H1 (cell line): Measurements from ENCODE around the gene NPHP3. TPM values are rescaled to one million over a fixed set of nuclear protein-coding genes. Genes with fewer than 3 reads are reported as not detected.

Experiments
- CTCF ChIA-PET: fragments of 300-600 bp; sonication (Branson Sonifier 250); formaldehyde crosslinking; loops from one replicate; lab custom pipeline; 2021; ENCODE audit not compliant: partially characterized antibody; lab: Charles Lee
- POLR2A ChIA-PET: fragments of 300-600 bp; sonication (Branson Sonifier 250); formaldehyde crosslinking; loops from one replicate; lab custom pipeline; 2021; ENCODE audit warnings: inconsistent platforms; ENCODE audit not compliant: partially characterized antibody; lab: Charles Lee
- DNase-seq, 2 experiments: peaks; one replicate each; pipeline versions ENCODE4 v3.0.0 to v3.0.0-alpha.2; 2010 to 2022; ENCODE audit warnings: low spot score in 2 of 2, low read depth in 1 of 2, mixed read lengths in 1 of 2
- FAIRE-seq: peaks from 2 replicates; lab custom pipeline; 2011; peaks lifted over from hg19 to GRCh38; lab: Jason Lieb, UNC
- H2AFZ ChIP-seq: 2 replicates; pipeline ENCODE4 v1.8.1; 2012; ENCODE audit warnings: low read length, inconsistent platforms
- H2AK5ac ChIP-seq: 2 replicates; pipeline ENCODE4 v1.6.1; 2013; ENCODE audit warnings: low read depth, low read length
- H2BK120ac ChIP-seq: replicated peaks from 2 replicates; pipeline ENCODE3; 2013; ENCODE audit warnings: low read depth, low read length, inconsistent platforms
- H2BK12ac ChIP-seq: 2 replicates; pipeline ENCODE4 v1.6.1; 2013; ENCODE audit warnings: low read depth, low read length
- H2BK15ac ChIP-seq: 2 replicates; pipeline ENCODE4 v1.6.1; 2013; ENCODE audit warnings: low read length
- H2BK20ac ChIP-seq: 2 replicates; pipeline ENCODE4 v1.6.1; 2013; ENCODE audit warnings: low read length
- H2BK5ac ChIP-seq: 2 replicates; pipeline ENCODE4 v1.6.1; 2013; ENCODE audit warnings: low read depth, low read length
- H3K14ac ChIP-seq: 2 replicates; pipeline ENCODE4 v1.6.1; 2013; ENCODE audit warnings: inconsistent platforms; ENCODE audit not compliant: insufficient read length
- H3K18ac ChIP-seq: 2 replicates; pipeline ENCODE4 v1.6.1; 2013; ENCODE audit warnings: low read length; ENCODE audit errors: extremely low read depth
- H3K23ac ChIP-seq: 2 replicates; pipeline ENCODE4 v1.6.1; 2013; ENCODE audit warnings: inconsistent platforms; ENCODE audit not compliant: insufficient read length
- H3K23me2 ChIP-seq: 2 replicates; pipeline ENCODE4 v1.6.1; 2013; ENCODE audit warnings: low read depth, low read length
- H3K27ac ChIP-seq: 2 replicates; pipeline ENCODE4 v1.6.1; 2011; ENCODE audit warnings: low read depth, low read length, inconsistent platforms
- H3K27me3 ChIP-seq, 4 experiments: replicated peaks in 1 of 4; 1 replicate in 1 of 4; 2 replicates in 3 of 4; pipeline versions ENCODE4 v1.6.1 to v1.8.1; 2011 to 2013; ENCODE audit warnings: low read length in 3 of 4, mild to moderate bottlenecking in 3 of 4, inconsistent platforms in 2 of 4, mixed read lengths in 2 of 4, moderate library complexity in 1 of 4; ENCODE audit not compliant: control insufficient read depth in 3 of 4, insufficient read depth in 3 of 4; ENCODE audit errors: extremely low read depth in 1 of 4
- H3K36me3 ChIP-seq, 4 experiments: 2 replicates each; pipeline versions ENCODE4 v1.6.1 to v1.8.1; 2011 to 2013; ENCODE audit warnings: mild to moderate bottlenecking in 4 of 4, low read length in 3 of 4, moderate library complexity in 2 of 4, control low read depth in 1 of 4, inconsistent platforms in 1 of 4; ENCODE audit not compliant: insufficient read depth in 4 of 4, control insufficient read depth in 2 of 4
- H3K4ac ChIP-seq: replicated peaks from 2 replicates; pipeline ENCODE3; 2013; ENCODE audit warnings: low read length, low read depth, mixed read lengths, inconsistent platforms; ENCODE audit not compliant: insufficient read length
- H3K4me1 ChIP-seq, 4 experiments: replicated peaks in 1 of 4; 1 replicate in 1 of 4; 2 replicates in 3 of 4; pipeline versions ENCODE4 v1.6.1 to v1.8.1; 2011 to 2013; ENCODE audit warnings: low read length in 3 of 4, inconsistent platforms in 2 of 4, mixed read lengths in 1 of 4; ENCODE audit not compliant: insufficient read depth in 4 of 4, control insufficient read depth in 3 of 4
- H3K4me2 ChIP-seq, 2 experiments: 2 replicates each; pipeline versions ENCODE4 v1.6.1 to v1.8.1; 2011 to 2013; ENCODE audit warnings: low read depth in 2 of 2, low read length in 2 of 2, control low read depth in 1 of 2, inconsistent platforms in 1 of 2, mild to moderate bottlenecking in 1 of 2; ENCODE audit not compliant: insufficient read depth in 1 of 2
- H3K4me3 ChIP-seq, 4 experiments: fragments of 200-600, 300-600 bp in 1 of 4; sonication (generic), shearing (Covaris generic), sonication (Bioruptor Twin) in 1 of 4; 2 replicates each; pipeline versions ENCODE4 v1.5.1 to v1.8.1; 2011 to 2016; ENCODE audit warnings: low read length in 4 of 4, low read depth in 3 of 4, control low read depth in 2 of 4, inconsistent platforms in 2 of 4, mild to moderate bottlenecking in 2 of 4, mixed read lengths in 1 of 4, moderate library complexity in 1 of 4; ENCODE audit not compliant: insufficient read depth in 2 of 4; ENCODE audit errors: extremely low read depth in 1 of 4
- H3K56ac ChIP-seq: replicated peaks from 2 replicates; pipeline ENCODE3; 2013; ENCODE audit warnings: low read depth, mild to moderate bottlenecking, mixed read lengths, low read length, inconsistent platforms; ENCODE audit not compliant: insufficient read length
- H3K79me1 ChIP-seq: 2 replicates; pipeline ENCODE4 v1.6.1; 2013; ENCODE audit warnings: low read depth, low read length, control low read depth
- H3K79me2 ChIP-seq, 2 experiments: 2 replicates each; pipeline versions ENCODE4 v1.6.1 to v1.8.1; 2012 to 2013; ENCODE audit warnings: low read length in 2 of 2, mild to moderate bottlenecking in 2 of 2, inconsistent platforms in 1 of 2; ENCODE audit not compliant: insufficient read depth in 2 of 2, control insufficient read depth in 1 of 2
- H3K9ac ChIP-seq, 4 experiments: replicated peaks in 1 of 4; 1 replicate in 1 of 4; 2 replicates in 3 of 4; pipeline versions ENCODE4 v1.6.1 to v1.8.1; 2011 to 2013; ENCODE audit warnings: low read depth in 3 of 4, low read length in 3 of 4, control low read depth in 2 of 4, mild to moderate bottlenecking in 2 of 4, moderate library complexity in 2 of 4, inconsistent platforms in 1 of 4; ENCODE audit errors: extremely low read depth in 1 of 4
- H3K9me3 ChIP-seq, 2 experiments: 2 replicates each; pipeline versions ENCODE4 v1.6.1 to v1.8.1; 2012 to 2013; ENCODE audit warnings: mild to moderate bottlenecking in 2 of 2, moderate library complexity in 2 of 2, control low read depth in 1 of 2, inconsistent platforms in 1 of 2, low read depth in 1 of 2, low read length in 1 of 2, mixed read lengths in 1 of 2; ENCODE audit not compliant: insufficient read depth in 2 of 2
- H4K20me1 ChIP-seq, 2 experiments: replicated peaks in 1 of 2; 2 replicates each; pipeline versions ENCODE3 to v1.8.1; 2011 to 2013; ENCODE audit warnings: inconsistent platforms in 2 of 2, low read length in 2 of 2, mild to moderate bottlenecking in 1 of 2; ENCODE audit not compliant: insufficient read depth in 2 of 2, control insufficient read depth in 1 of 2
- H4K5ac ChIP-seq: 2 replicates; pipeline ENCODE4 v1.6.1; 2013; ENCODE audit warnings: low read length, low read depth, mixed read lengths, inconsistent platforms; ENCODE audit not compliant: insufficient read length
- H4K8ac ChIP-seq: 2 replicates; pipeline ENCODE4 v1.8.0; 2013; ENCODE audit warnings: mild to moderate bottlenecking, moderate library complexity, low read length, inconsistent platforms; ENCODE audit not compliant: insufficient read depth; ENCODE audit errors: extremely low read depth
- H4K91ac ChIP-seq: replicated peaks from 2 replicates; pipeline ENCODE3; 2013; ENCODE audit warnings: low read length, mixed read lengths, inconsistent platforms; ENCODE audit not compliant: insufficient read length
- CBX5 ChIP-seq: fragments of 300-800, 300-1000 bp; sonication (generic); IDR thresholded peaks from 2 replicates; pipeline ENCODE4 v1.7.1; 2016; ENCODE audit warnings: antibody characterized with exemption, low read length, low read depth
- KDM1A ChIP-seq: fragments of 200-600, 300-600 bp; sonication (generic); IDR thresholded peaks from 2 replicates; pipeline ENCODE4 v1.7.1; 2016; ENCODE audit warnings: mild to moderate bottlenecking, low read length, borderline replicate concordance
- SRF ChIP-seq: IDR thresholded peaks from 2 replicates; pipeline ENCODE4 v1.6.1; 2011; ENCODE audit warnings: mild to moderate bottlenecking, low read depth, low read length, moderate library complexity
- TAF7 ChIP-seq: optimal IDR thresholded peaks from 2 replicates; pipeline ENCODE3; 2011; ENCODE audit warnings: low read depth, mild to moderate bottlenecking, inconsistent platforms, low read length, moderate library complexity, borderline replicate concordance
- WGBS, 2 experiments: shearing (Covaris generic) in 1 of 2; methylation state at CpG; one replicate each; pipeline versions ENCODE4 v1.1.6 to v1.1.7; 2013 to 2015; ENCODE audit warnings: low lambda C conversion rate in 2 of 2, mixed read lengths in 2 of 2, inconsistent platforms in 1 of 2, low coverage in 1 of 2, missing lambda C conversion rate in 1 of 2; ENCODE audit not compliant: insufficient replicate concordance in 2 of 2, insufficient coverage in 1 of 2, insufficient read length in 1 of 2; ENCODE audit errors: extremely low coverage in 1 of 2, missing lambda C conversion rate in 1 of 2; 5-methylcytosine and 5-hydroxymethylcytosine counted together
- polyA plus RNA-seq, 7 experiments: library from polyadenylated mRNA; depleted of rRNA in 3 of 7; stranded (reverse) in 5 of 7; unstranded in 2 of 7; fragments of >200 nt in 5 of 7; fragments of 200-250 nt in 2 of 7; gene quantifications; 1 replicate in 5 of 7; 2 replicates in 1 of 7; 4 replicates in 1 of 7; pipeline versions ENCODE4 v1.2.1 to v1.2.3, GENCODE V29; 2011 to 2013; ENCODE audit warnings: missing spikeins in 2 of 7, mixed read lengths in 2 of 7
- total RNA-seq: library from RNA; stranded (reverse); fragmentation: NEBNext Ultra II Directional; extraction: Animal tissue kit (Norgen Biotek cat#: 25700); gene quantifications from 2 replicates; pipeline ENCODE4 v1.2.1, GENCODE V29; 2021

NPHP3 gene
- total and polyA plus RNA-seq, 2 of the 8 experiments (the other 6 are each of a cell fraction or from before 2014, with no cell fraction given): 6.8 to 14.8 TPM

- Histone ChIP-seq H3K79me2 (peaks cover 0 to 7% of the 10 kb centered on the region in 2 experiments; a peak in 1 of 4 replicates), H4K20me1 (no peaks in the 10 kb centered on the region), H3K9ac (no peak overlapping the region), H3K23ac (no peak overlapping the region), H2AK5ac (no peak overlapping the region), H3K4ac (no peak overlapping the region), H3K56ac (no peak overlapping the region), H3K36me3 (peaks cover 0 to 18% (median 10%) of the 10 kb centered on the region in 4 experiments; a peak in 4 of 8 replicates), H3K9me3 (no peaks in the 10 kb centered on the region), H2BK120ac (no peak overlapping the region), H3K4me3 (peak overlapping the region in 1 of 4 experiments; percentile 22; a peak in 1 of 8 replicates), H4K91ac (no peak overlapping the region), H4K8ac (no peak overlapping the region), H3K4me1 (peaks cover 0 to 2% (median 0%) of the 10 kb centered on the region in 4 experiments; a peak in 1 of 7 replicates), H4K5ac (no peak overlapping the region), H3K18ac (no peak overlapping the region), H3K27me3 (no peaks in the 10 kb centered on the region), H3K14ac (no peak overlapping the region), H3K27ac (no peak overlapping the region), H2BK15ac (no peak overlapping the region), H2BK5ac (no peak overlapping the region), H3K23me2 (no peaks in the 10 kb centered on the region), H3K4me2 (peak overlapping the region; percentile 8 to 64; a peak in 1 of 4 replicates), H2BK12ac (no peak overlapping the region), H2AFZ (no peak overlapping the region), H3K79me1 (no peaks in the 10 kb centered on the region), H2BK20ac (no peak overlapping the region)
- ChIA-PET CTCF (interaction anchor here (0.6 kb wide), 1 partner anchor 183 kb away, joined by 3 read pairs; no protein-coding TSS in a partner anchor), POLR2A (no interaction called here)
- WGBS, 2 experiments: 86% methylated on average over 6 of the region's 6 CpGs; no CpG with 5 or more reads in 1 of the 2 experiments
- DNase-seq (no peak), FAIRE-seq (no peak)
- TF ChIP-seq SRF: no peak
- TF ChIP-seq CBX5: no peak
- no peak for TF ChIP-seq TAF7
- no peak for TF ChIP-seq KDM1A
Observed at GRCh38 chr3:132720228-132720627, 2.0 kb downstream of the NPHP3 start.
